Right forelimb (tissue), 1 donor: ENCODE measurements around the gene LRMDA.

Source experiments
- DNase-seq: peaks from one replicate; pipeline ENCODE4 v3.0.0-alpha.2; 2018

Gene LRMDA

DNA sequence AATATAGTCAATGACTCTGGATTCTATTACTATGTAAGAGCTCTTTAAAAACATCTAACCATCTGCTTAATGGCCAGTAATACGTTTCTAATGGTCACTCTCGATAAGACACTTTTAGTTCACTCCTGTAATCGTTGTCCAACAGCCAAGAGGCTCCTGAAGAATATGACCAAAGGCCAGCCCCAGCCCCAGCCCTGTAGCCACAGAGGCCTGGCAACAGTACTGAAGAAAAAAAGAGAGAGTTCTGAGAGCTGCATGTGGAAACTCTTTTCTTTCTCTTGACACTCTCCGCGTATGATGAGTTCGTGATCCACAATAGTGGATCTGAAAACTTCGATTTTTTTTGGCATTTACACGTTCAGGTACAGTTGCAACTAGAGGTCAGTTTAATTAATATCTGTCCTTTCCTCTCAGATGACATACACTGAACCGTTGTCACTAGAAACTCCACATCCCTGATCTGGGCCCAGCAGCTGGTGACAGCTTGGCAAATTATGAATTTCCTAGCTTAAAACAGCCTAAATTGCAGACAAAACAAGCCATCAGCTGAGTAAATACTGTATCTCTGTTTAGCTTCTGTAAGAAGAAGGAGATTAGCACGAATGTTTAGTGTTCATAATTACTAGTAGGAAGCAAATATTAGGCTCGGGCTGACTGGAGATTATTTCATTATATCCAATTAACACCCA lies 456.7 kb downstream of the LRMDA start:
- DNase-seq: no peak

DNA sequence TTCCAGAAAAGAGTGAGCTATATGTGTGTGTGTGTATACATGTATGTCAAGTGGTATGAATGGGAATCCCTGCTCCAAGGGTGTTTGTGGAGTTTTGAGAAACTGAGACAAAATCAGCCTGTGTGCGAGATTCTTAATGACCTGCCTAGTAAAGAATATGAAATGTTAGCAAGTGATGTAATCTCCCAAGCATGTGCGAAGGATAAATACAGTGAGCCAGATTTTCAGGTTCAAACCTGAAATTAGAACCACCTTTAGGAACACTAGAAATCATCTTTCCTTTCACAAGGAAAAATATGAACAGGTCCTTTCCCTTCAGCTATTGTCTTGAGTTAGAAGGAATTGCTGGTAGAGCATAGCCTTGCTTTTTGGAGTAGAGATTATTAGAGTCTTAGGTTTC lies 457.6 kb downstream of the LRMDA start:
- no peak for DNase-seq

DNA sequence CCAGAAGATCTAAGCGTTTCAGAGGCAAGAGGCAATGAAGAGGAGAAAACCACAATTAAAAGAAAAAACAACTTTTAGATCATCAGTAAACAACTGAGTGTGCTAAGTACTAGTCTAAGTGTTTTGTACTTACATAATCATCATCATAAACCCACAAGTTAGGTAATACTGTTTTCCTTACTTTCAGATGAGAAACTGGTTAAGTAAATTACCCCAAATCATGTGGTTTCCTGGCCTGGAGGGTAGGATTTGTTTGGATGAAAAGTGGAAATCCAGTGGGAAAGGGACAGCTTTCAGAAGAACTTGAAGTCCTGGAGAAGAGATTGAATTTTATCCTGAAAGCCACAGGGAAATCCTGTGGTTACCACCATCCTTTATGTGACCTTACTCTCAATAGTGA lies 463.3 kb downstream of the LRMDA start:
- no peak for DNase-seq

DNA sequence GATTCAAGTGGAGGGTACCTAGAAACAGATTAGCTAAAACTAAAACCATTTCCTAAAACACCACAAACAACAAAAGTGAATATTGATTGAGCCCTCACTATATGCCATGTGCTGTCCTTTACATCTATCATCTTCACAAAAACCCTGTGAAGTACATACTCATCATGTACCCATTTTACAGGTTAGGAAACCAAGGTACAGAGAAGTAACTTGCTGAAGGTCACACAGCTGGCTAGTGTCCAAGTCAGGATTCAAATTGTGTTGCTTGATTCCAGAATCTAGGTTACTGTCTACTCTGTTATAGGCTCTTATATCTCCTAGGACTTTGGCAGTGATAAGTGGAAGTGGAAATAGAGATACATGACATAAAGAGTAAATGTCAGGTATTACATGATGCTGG lies 463.8 kb downstream of the LRMDA start:
- DNase-seq: no peak

DNA sequence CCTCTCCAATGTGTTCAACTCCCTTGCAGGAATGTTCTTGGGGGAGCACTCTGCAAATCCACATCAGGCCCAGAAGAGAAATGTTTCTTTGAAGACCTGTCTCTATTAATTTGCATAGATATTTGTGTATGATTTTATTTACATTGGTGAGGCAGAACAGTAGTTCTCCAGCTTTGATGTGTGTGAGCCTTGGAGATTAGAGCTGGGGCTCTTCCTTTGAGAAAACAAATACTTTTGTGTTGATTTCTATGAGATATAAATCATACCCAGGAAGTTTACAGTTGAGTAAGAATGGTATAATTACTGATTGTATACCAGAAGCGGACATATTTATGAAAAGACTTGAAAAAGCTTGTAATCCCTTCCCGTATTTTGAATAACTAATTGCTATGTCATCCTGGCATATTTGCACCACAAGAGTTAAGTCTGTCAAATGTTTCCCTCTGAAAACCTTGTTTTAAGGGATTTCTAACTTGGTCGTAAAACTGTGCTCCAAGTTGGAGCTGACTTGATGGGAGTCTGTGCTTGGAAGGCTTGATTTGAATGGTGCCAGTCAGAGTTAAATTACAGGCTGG lies 468.5 kb downstream of the LRMDA start:
- no peak for DNase-seq

DNA sequence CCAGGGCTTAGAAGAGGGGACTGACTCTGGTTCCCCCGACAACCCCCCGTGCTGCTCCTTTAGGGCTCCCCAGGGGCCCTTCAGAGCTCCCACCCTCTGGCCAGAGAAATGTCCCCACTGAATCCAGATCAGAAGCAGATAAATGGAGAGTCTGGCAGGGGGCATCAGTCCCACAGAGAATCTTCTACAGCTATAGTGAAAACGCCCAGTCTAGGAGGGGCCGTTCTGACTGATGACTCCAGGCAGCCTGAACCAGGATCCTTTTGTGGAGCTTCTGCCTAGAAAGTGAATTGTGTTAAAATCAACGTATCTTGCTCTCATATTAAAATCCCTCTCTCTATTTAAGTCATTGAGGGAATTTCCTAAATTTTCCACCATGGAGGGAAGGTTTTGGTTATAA lies 471.4 kb downstream of the LRMDA start:
- DNase-seq: no peak

DNA sequence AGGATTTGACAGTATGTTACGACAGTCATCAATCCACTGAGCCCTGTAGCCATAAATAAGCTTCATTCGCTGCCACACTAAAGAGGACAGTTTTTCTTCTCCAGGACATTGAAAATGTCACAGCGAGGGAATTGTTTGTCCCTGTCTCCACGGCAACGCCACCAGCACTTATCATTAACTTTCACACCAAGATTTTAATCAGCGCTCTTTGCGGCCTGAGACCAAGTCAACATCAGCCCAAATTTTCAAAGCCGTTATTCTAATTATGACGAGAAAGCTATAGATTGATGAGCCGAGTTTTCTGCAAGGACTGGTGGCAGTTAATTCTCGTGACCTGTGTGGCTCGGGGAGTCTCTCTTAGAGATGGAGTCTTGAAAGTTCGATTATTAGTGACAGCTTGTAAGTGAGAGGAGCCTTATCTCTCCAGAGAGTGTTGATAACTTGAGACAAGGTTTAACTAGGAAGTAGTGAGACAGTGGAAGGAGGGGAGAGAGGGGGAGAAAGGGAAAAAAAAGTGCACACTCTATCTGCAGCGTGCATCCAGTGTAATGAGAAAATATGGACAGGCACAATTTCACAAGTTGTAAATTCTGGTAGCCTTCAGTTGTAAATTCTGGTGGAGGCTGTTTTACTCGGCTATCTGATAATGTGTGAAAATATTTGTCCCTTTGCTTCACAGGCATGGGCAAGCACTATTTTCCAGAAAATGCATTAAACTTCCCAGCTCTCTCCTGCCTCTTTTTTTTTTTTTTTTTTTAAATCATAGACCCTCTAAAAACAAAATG lies 473.3 kb downstream of the LRMDA start:
- DNase-seq: no peak

DNA sequence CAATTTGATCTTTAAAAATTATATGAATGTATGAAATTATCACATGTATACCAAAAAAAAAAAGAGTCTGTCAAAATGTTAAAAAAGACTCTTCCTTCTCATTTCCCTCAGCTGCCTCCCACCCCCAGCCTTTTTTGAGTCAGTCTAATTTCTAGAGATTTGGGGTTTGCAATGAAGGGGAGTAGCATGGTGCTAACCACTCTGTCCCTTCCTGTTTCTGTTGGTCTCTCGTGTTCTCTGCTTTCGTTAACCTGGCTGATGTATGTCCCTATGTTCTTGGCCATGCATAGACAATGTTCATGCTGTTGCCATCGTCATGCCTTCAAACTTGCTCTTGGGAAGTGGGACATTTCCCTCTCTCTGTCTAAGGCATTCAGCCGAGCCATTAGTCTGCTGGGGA lies 474.1 kb downstream of the LRMDA start:
- DNase-seq: no peak

DNA sequence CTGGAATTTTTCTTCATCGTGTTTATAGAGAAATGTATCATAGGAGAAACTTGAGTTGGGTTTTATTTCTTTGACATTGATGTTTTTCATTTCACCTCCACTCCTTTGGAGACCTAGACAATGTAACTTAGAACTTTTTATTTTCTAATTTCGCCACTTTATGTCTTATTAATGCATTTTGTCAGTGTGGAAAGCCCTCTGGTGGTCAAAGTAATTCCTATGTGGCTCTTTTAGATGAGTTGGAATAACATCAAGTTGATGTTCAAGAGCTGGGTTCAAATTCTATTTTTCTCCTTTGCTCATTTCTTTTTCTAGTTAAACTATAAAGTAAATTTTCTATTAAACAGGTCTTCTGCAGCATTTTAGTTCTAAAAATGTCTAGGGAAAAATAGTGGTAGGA lies 478.6 kb downstream of the LRMDA start:
- no peak for DNase-seq

DNA sequence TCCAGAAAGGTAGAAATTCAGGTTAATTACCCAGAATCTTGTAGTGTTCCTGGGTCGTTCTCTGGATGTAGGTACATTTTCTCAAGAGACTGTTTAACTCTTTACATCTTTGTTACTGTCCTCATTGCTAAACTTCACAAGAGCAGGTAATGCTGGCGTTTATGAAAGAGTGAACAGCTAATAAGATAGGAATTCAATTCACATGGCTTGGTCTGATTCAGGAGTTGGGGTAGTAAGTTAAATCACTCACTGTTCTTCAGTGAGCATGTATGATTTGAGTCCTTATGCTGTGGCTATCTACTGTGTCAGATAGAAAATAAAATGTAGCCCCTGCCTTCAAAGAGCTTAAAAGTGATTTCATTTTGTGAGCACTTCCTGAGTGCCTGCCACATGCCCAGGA lies 480.0 kb downstream of the LRMDA start:
- DNase-seq: no peak

DNA sequence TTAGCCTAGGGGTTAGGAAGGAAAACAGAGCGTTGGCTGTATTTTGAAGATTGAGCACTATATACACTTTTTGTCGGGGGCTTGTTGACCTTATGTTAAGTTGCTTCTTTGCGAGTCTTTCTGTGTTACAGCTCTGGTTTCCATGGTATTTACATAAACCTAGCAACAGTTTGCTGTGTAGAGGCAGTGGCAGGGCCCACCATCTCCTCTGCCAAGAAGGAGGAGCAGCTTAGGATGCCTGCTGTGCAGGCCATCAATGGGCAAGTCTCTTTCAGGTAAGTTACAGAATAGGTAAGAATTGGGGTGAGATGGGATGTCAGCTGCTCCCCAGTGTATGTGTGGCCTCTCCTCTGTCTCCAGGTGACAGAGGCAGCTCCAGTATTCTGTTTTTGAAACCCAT lies 485.5 kb downstream of the LRMDA start:
- DNase-seq: no peak

DNA sequence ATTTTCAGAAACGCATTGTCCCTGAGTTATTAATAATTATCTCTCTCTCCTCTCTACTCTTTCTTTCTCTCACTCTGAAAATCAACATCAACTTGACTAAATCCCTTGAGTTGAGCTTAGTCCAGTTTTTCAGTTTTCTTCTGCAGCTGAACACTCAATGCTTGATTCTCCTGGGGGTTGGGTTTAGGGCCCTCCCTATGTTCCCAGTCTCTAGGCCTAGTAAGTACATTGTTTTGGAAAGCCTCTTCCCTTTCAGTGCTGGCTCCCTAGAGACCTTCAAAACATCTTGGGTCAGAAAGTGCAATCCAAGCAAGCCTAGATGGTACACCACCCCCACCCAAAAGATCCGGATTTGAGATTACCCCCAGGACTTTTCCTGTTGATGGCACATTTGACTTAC lies 488.5 kb downstream of the LRMDA start:
- DNase-seq: no peak

DNA sequence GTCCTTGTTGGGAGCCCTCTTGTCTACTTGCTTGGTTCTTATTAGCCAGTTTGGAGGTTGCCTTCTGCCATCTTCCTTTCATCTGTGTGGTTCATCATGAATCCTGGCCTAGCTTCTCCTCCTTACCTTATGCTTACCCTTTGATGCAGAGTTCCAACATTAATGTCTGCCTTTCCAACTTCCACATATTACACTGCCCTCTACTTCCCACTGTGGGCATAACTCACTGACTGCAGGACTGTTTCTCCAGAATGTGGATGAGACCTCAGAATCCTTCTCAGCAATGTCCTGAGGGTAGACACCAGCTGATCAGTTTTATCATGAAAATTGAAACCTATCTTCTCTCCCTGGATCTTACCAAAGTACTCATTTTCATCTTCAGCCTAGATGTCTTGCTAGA lies 491.0 kb downstream of the LRMDA start:
- DNase-seq: no peak

DNA sequence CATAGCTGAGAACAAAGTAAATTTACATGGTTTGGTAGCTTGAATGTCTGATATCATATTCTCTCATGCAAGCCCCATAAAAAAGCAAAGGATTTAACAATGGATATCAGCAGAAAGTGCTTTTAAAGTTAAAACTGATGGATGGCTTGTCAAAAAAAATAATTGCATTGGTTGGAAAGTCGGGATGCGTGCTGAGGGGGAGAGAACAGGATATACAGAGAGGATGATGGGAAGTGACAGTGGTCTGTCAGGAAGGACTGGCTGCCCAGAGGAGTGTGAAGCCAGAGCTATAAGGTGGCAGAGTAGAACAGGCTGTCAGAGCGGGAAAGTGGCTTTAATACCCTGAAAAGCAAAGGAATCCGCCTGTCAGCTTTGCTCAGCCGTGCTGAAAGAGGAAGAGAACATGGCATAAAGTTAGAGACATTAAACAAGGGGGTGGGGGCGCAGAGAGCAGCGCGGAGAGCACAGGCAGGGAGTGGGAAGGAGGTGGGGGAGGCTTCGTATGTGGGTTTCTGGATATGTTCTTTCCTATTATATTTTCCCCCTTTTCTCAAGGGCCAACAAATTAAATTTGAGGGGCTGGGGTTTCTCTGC lies 493.0 kb downstream of the LRMDA start:
- DNase-seq: no peak

DNA sequence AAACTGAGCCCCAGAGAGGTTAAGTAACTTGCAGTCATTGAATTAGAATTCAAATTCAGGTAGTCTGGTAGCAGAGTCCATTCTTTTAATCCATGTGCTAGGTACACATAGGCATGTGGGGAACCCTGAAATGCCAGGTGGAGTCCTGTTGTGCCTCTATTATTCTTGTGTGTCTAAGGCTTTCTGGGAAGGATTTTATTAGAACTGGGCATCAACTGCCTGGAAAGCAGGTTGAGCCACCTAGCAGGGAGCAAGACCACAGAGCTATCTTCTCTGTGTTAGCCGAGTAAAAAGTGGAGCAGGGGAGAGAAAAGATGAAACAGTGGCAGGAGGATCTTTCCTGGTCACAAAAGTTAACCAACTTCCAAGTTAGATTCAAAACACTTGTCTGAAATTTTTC lies 494.6 kb downstream of the LRMDA start:
- no peak for DNase-seq

DNA sequence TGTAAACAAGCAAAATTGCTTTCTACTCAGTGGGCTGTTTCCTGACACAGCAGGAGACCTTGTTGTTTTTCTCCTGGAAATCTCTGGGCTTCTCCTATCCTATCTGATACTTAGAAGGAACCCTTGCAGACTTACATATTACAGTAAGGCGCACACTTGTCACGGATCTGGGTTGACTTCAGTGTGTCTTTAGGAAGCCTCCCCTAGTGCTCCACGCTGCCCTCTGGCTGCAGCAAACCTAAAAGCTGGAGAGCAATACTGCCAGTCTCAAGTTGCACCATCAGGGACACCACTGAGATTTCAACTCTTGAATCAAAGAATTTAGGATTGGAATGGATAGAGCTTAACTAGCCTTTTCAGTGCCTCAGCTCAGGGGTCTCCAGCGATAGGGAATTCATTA lies 495.3 kb downstream of the LRMDA start:
- no peak for DNase-seq

DNA sequence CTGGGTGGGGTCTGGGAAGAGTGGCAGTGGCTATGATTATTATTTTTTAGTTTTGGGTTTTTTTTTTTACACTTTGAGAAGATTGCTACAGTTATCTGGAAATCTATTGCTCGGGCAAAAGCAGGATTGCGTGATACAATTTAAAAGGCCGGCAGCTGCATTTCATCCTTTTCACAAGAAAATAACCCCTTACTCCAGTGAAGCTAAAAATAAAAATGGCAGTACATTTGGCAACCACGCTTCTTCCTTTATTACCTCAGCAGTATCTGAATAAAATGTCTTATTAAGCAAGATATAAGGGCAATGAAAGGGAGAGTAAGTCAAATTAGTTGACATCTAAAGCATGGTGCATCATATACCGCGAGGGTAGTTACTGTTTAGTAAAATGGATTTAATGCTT lies 496.8 kb downstream of the LRMDA start:
- DNase-seq: no peak

DNA sequence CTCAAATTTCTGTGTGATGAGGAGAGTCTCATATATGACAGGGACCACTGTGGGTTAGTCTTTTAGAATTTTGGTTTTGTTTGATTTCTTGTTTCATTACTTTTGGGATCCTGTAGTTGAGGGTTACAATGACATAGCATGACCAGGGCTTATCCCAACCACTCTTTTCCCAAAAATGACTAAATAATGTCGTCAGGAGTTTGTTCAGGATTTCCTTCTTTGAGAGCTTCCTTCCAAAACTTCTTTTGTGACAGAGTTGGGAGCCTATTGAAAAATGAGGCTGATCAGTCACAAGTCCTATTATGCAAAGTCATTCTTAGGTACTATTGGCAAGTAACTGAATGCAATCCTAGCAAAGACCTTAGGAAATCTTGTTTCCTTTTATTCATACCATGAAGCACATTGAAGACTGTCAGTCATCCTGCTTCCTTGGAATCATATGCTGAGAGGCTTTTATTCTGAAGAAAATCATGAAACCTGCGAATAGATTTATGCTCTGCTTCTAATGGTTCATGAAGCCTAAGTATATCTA lies 498.3 kb downstream of the LRMDA start:
- DNase-seq: no peak

DNA sequence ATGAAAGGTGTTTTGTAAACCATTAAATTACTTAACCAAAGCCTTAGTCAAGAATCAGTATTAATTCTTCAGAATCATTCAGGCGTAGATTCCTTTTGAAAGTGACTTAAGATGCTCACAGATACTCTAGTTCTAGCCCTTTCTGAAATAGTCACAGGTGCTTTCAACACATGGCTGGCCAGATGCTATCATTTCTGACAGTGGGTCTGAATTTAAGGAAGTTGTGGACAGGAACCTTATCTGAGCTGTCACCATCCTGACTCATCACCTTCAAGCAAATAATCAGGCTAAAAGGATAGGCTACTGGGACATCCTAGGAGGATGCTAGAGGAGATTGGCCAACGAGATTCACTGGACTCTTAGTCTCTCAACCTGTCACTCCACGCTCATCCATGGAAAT lies 501.5 kb downstream of the LRMDA start:
- no peak for DNase-seq

DNA sequence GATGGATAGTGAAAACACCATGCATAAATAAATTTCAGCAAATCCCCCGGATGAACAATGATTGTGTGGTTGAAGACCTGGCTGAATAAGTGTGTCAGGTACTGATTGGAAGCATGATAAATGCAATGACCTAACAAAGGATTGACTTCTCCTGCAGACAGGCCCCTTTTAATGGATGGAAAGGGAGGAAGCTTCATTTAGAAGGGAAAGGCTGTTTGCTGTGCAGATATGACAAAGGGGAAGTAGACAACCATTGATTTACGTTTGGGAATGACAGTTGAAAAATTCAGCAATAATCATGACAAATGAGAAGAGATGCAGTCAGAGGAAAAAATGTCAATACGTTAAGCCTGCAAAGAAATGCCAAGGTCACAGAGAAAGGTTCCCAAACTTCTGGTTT lies 503.8 kb downstream of the LRMDA start:
- no peak for DNase-seq

DNA sequence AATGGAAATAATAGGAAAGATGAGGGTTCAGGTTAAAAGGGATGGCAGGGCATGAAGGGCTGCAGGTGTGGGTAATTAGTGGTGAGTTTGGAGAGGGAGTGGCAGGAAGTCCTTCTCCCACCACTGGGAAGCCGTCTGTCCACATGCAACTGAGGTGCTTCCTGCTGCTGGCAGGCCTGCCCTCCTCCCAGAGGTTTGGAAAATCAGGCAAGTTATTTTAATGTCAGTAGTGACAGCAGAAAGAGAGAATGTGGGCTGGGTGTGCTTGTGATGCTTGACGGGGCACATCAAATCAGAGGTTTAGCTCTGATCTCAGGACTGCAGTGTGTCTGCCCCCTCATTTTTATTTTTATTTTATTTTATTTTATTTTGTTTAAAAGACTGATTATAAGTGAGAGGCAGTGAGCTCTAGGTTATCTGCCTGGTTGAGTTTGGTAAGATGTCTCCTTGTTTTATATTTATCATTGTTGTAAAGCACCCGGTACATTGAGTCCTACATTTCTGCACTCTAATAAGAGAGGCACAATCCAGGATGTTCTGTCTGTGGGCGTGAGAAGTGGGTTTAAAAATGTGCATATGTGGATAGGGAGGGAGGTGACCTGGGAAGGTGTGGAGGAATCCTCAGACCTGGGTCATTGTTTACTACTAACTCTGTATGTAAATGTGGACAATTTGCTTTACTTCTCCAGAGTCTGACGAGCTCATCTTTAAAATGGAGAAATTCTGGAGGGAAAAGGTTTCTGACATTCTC lies 504.4 kb downstream of the LRMDA start:
- DNase-seq: no peak

DNA sequence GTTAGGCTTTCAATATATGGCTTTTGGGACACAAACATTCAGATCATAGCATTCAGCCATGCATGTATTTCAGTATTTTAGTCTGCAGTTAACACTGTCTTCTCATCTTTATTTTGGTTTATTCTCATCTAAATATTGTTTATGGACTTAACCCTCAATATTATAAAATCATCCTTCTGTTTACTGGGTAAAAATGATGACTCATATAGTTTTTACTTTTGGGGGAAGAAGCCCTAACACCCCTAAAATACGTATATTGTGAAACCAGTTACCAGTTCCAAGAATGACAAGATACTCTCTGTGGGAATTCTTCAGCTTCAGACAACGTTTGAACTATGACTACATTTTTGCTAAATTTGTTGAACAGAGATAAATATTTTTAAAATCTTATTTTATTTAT lies 505.4 kb downstream of the LRMDA start:
- no peak for DNase-seq

DNA sequence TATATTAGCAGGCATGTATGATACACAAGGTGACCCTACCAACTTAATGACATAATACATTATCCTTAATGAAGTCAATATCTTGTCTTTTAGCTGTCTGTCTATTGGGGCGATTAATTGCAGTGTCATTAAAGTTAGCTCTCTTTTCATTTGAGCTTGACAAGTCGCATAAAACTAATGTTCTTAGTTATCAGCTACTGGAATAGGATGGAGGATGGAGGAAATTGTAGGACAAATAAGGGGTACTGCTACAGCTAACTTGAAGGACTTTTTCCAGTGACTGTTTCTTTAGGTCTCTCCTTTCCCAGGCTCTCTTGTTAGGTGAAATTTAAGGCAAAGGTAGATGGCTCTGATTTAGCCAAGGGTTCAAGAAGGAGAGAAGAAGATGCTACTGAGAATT lies 506.4 kb downstream of the LRMDA start:
- DNase-seq: no peak
